BE2C (cell line): ENCODE results near the gene SH3GLB2.

ENCODE experiments used
- DNase-seq: peaks from one replicate; pipeline ENCODE4 v3.0.0-alpha.2; 2020
- H3K27me3 ChIP-seq: fragments of 250-450 bp; sonication (Bioruptor Pico); 2 replicates; pipeline ENCODE4 v1.5.1; 2020; ENCODE audit warnings: mild to moderate bottlenecking
- H3K36me3 ChIP-seq: fragments of 250-450 bp; sonication (Bioruptor Pico); 2 replicates; pipeline ENCODE4 v1.5.1; 2020; ENCODE audit warnings: mild to moderate bottlenecking
- H3K4me1 ChIP-seq: fragments of 250-450 bp; sonication (Bioruptor Pico); 2 replicates; pipeline ENCODE4 v1.5.1; 2020
- H3K4me3 ChIP-seq: 2 replicates; pipeline ENCODE4 v1.5.1; 2011; ENCODE audit warnings: low read depth, low read length
- H3K9me3 ChIP-seq: fragments of 250-450 bp; sonication (Bioruptor Pico); 2 replicates; pipeline ENCODE4 v1.5.1; 2020
- CTCF ChIP-seq: IDR thresholded peaks from 2 replicates; pipeline ENCODE4 v1.5.1; 2012; ENCODE audit warnings: mild to moderate bottlenecking, low read depth, low read length

Gene SH3GLB2

GRCh38 chr9:129058965-129059795, 31.0 kb upstream of the SH3GLB2 start:
- peaks cover 7% of the 10 kb centered on the region for H3K36me3 ChIP-seq
- no peak for TF ChIP-seq CTCF
- H3K9me3 ChIP-seq = no peaks in the 10 kb centered on the region
- no peak overlapping the region for H3K4me3 ChIP-seq
- no peaks in the 10 kb centered on the region for H3K27me3 ChIP-seq
- no peaks in the 10 kb centered on the region for H3K4me1 ChIP-seq
- DNase-seq = no peak

- TF ChIP-seq CTCF = no peak
Observed at GRCh38 chr9:129054163-129054851, 26.2 kb upstream of the SH3GLB2 start.

DNA sequence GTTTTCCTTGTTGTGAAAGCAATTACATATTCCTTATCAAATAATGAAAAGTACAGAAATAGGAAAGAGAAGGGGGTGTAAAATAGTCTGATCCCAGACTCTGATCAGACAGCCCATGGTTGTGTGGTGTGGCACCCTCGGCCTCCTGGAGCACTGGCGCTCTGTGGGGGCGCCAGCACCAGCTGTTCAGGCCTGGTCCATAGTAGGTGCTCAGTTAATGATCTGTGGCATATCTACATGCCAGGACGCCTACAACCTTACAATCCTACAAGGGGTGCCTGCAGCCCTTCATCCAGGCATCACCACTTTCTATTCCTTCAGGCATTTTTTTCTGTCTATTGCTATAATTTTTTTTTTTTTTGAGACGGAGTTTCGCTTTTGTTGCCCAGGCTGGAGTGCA, 24.9 kb upstream of the SH3GLB2 start:
- DNase-seq = no peak
- H3K4me3 ChIP-seq = no peak overlapping the region

More at GRCh38 chr9:129054163-129054851, 26.2 kb upstream of the SH3GLB2 start:
- Histone ChIP-seq H3K4me3 (no peak overlapping the region), H3K36me3 (peaks cover 8% of the 10 kb centered on the region; the same call in 1 of the 2 replicates), H3K9me3 (no peaks in the 10 kb centered on the region), H3K4me1 (no peaks in the 10 kb centered on the region), H3K27me3 (no peaks in the 10 kb centered on the region)
- no peak for DNase-seq

DNA sequence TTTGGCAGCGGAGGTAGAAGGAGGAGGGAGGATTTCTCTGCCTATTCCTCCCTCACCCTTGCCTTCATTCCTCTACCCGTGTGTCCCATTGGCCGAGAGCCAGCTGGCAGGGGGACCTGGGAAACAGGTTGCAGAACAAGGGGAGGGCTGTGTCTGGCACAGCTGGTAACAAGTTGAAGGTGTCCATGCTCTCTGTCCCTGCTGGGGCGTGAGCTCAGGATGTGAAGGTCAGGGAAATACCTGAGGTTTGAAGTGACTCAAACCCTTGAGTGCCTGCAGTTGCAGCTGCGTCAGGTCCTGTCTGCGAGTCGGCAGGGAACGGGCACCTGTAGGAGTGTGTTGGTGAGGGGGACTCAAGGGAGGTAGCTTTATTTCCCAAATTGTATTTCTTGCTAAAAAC, 24.5 kb upstream of the SH3GLB2 start:
- H3K4me1 ChIP-seq = no peaks in the 10 kb centered on the region
- no peaks in the 10 kb centered on the region for H3K9me3 ChIP-seq
- peaks cover 8% of the 10 kb centered on the region for H3K36me3 ChIP-seq
- no peak overlapping the region for H3K4me3 ChIP-seq
- no peak for TF ChIP-seq CTCF
- no peaks in the 10 kb centered on the region for H3K27me3 ChIP-seq
- DNase-seq = no peak

More for the DNA sequence above, 24.9 kb upstream of the SH3GLB2 start:
- Histone ChIP-seq H3K9me3 (no peaks in the 10 kb centered on the region), H3K4me1 (no peaks in the 10 kb centered on the region), H3K27me3 (no peaks in the 10 kb centered on the region), H3K36me3 (peaks cover 8% of the 10 kb centered on the region)
- TF ChIP-seq CTCF = no peak

DNA sequence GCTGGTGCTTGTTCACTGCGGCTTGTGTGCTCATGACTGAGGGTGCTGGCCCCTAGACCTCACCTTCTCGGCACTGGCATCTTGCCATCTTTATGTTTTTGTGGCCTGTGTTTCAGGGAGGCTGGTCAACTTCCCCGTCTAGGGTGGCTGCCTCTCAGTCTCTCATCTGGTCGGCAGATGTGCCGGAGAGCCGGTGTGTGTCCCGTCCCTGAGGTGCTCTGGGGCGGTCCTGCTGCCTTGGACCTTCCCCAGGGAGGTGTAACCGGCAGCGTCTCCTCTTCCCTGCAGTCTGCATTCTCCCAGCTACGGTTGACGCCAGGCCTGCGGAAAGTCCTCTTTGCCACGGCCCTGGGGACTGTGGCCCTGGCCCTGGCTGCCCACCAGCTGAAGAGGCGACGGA, 13.9 kb upstream of the SH3GLB2 start:
- H3K4me3 ChIP-seq = no peak overlapping the region
- peak; percentile 59 for DNase-seq
- peaks cover 8% of the 10 kb centered on the region for H3K4me1 ChIP-seq
- peaks cover 26% of the 10 kb centered on the region for H3K36me3 ChIP-seq
- no peaks in the 10 kb centered on the region for H3K27me3 ChIP-seq
- no peak for TF ChIP-seq CTCF
- H3K9me3 ChIP-seq = no peaks in the 10 kb centered on the region
